IMR-90 (cell line): Measurements from ENCODE around the gene HCFC1R1. TPM values are rescaled to one million over a fixed set of nuclear protein-coding genes. Genes with fewer than 3 reads are reported as not detected.

ENCODE experiments used
- ATAC-seq: fragments of 200-7000 bp; cut with Tn5 transposase; 2 replicates; pipeline ENCODE4 v1.9.1; 2020; ENCODE audit warnings: low read depth, mild to moderate bottlenecking, moderate library complexity
- BruUV-seq: library from RNA; stranded (reverse); fragments of 400-500 nt; replicated peaks from 2 replicates; lab custom pipeline; 2021; lab: Mats Ljungman, UMichigan
- CTCF ChIA-PET: fragments of 300-600 bp; formaldehyde crosslinking; extraction: SDS; loops from one replicate; lab custom pipeline; 2021; ENCODE audit warnings: antibody characterized with exemption; lab: Yijun Ruan, JAX
- POLR2A ChIA-PET: fragments of 300-600 bp; sonication (Branson Sonifier 250); formaldehyde crosslinking; loops from one replicate; lab custom pipeline; 2022; ENCODE audit warnings: antibody characterized with exemption; ENCODE audit not compliant: unreplicated experiment; lab: Charles Lee
- DNase-seq: peaks from one replicate; pipeline ENCODE4 v3.0.0; 2013
- H2AFZ ChIP-seq: replicated peaks from 2 replicates; pipeline ENCODE3; 2013; ENCODE audit warnings: low read length, mild to moderate bottlenecking; ENCODE audit not compliant: poor library complexity
- H2AK5ac ChIP-seq: 2 replicates; pipeline ENCODE4 v1.6.1; 2013; ENCODE audit warnings: low read depth, low read length, inconsistent platforms
- H2AK9ac ChIP-seq: replicated peaks from 2 replicates; pipeline ENCODE3; 2013; ENCODE audit warnings: mild to moderate bottlenecking, low read depth, low read length, moderate library complexity; ENCODE audit not compliant: poor library complexity
- H2BK120ac ChIP-seq: 2 replicates; pipeline ENCODE4 v1.6.1; 2013; ENCODE audit warnings: low read depth, low read length, inconsistent platforms
- H2BK15ac ChIP-seq: 3 replicates; pipeline ENCODE4 v1.6.1; 2013; ENCODE audit warnings: low read depth, low read length, inconsistent platforms
- H2BK20ac ChIP-seq: 2 replicates; pipeline ENCODE4 v1.6.1; 2013; ENCODE audit warnings: low read depth, mild to moderate bottlenecking, inconsistent platforms, low read length, moderate library complexity
- H2BK5ac ChIP-seq: 2 replicates; pipeline ENCODE4 v1.6.1; 2013; ENCODE audit warnings: mild to moderate bottlenecking, low read depth, low read length, inconsistent platforms; ENCODE audit not compliant: poor library complexity, severe bottlenecking
- H3K14ac ChIP-seq: replicated peaks from 2 replicates; pipeline ENCODE4 v1.6.1; 2013; ENCODE audit warnings: low read depth, low read length, inconsistent platforms
- H3K18ac ChIP-seq: 2 replicates; pipeline ENCODE4 v1.6.1; 2013; ENCODE audit warnings: low read depth, low read length, control low read depth
- H3K23ac ChIP-seq: 2 replicates; pipeline ENCODE4 v1.6.1; 2013; ENCODE audit warnings: low read depth, low read length, inconsistent platforms
- H3K27ac ChIP-seq: 2 replicates; pipeline ENCODE4 v1.5.1; 2013; ENCODE audit warnings: mild to moderate bottlenecking, control low read depth, low read length; ENCODE audit not compliant: insufficient read depth
- H3K27me3 ChIP-seq: 2 replicates; pipeline ENCODE4 v1.6.1; 2013; ENCODE audit warnings: low read length; ENCODE audit not compliant: control insufficient read depth, insufficient read depth
- H3K36me3 ChIP-seq: 2 replicates; pipeline ENCODE4 v1.6.1; 2013; ENCODE audit warnings: low read length, mixed read lengths; ENCODE audit not compliant: control insufficient read depth, insufficient read depth
- H3K4ac ChIP-seq: 2 replicates; pipeline ENCODE4 v1.6.1; 2013; ENCODE audit warnings: low read depth, low read length, inconsistent platforms
- H3K4me1 ChIP-seq: 2 replicates; pipeline ENCODE4 v1.6.1; 2013; ENCODE audit warnings: low read length, mixed read lengths; ENCODE audit not compliant: control insufficient read depth, insufficient read depth
- H3K4me2 ChIP-seq: 2 replicates; pipeline ENCODE4 v1.6.1; 2013; ENCODE audit warnings: low read depth, mild to moderate bottlenecking, control low read depth, low read length, moderate library complexity
- H3K4me3 ChIP-seq: 2 replicates; pipeline ENCODE4 v1.5.1; 2013; ENCODE audit warnings: low read depth, mild to moderate bottlenecking, control low read depth, low read length, moderate library complexity; ENCODE audit not compliant: insufficient read depth
- H3K56ac ChIP-seq: 2 replicates; pipeline ENCODE4 v1.6.1; 2013; ENCODE audit warnings: low read length, inconsistent platforms; ENCODE audit not compliant: insufficient read depth; ENCODE audit errors: extremely low read depth
- H3K79me1 ChIP-seq, 2 experiments: 2 replicates each; pipeline ENCODE4 v1.6.1; 2013; ENCODE audit warnings: low read length in 2 of 2, inconsistent platforms in 1 of 2, low read depth in 1 of 2
- H3K9ac ChIP-seq: 2 replicates; pipeline ENCODE4 v1.6.1; 2013; ENCODE audit warnings: low read depth, low read length, control low read depth
- H3K9me1 ChIP-seq: 2 replicates; pipeline ENCODE4 v1.6.1; 2013; ENCODE audit warnings: low read length, inconsistent platforms; ENCODE audit not compliant: insufficient read depth
- H3K9me3 ChIP-seq: 2 replicates; pipeline ENCODE4 v1.6.1; 2013; ENCODE audit warnings: low read length; ENCODE audit not compliant: control insufficient read depth, insufficient read depth
- H4K20me1 ChIP-seq: 2 replicates; pipeline ENCODE4 v1.6.1; 2013; ENCODE audit warnings: low read length, inconsistent platforms; ENCODE audit not compliant: insufficient read depth
- H4K5ac ChIP-seq: 2 replicates; pipeline ENCODE4 v1.6.1; 2013; ENCODE audit warnings: mild to moderate bottlenecking, low read depth, low read length, control low read depth
- H4K8ac ChIP-seq, 2 experiments: 2 replicates each; pipeline ENCODE4 v1.6.1; 2013; ENCODE audit warnings: low read depth in 2 of 2, low read length in 2 of 2, control low read depth in 1 of 2, inconsistent platforms in 1 of 2
- H4K91ac ChIP-seq: 2 replicates; pipeline ENCODE4 v1.6.1; 2013; ENCODE audit warnings: low read depth, low read length, inconsistent platforms; ENCODE audit not compliant: insufficient read depth
- BHLHE40 ChIP-seq: fragments of 150-350 bp; IDR thresholded peaks from 2 replicates; pipeline ENCODE4 v1.6.1; 2016; ENCODE audit warnings: mild to moderate bottlenecking, low read depth, low read length
- CEBPB ChIP-seq: IDR thresholded peaks from 2 replicates; pipeline ENCODE4 v1.6.1; 2012; ENCODE audit warnings: low read depth, low read length, improper control_type of control experiment
- CHD1 ChIP-seq: IDR thresholded peaks from 2 replicates; pipeline ENCODE4 v1.6.1; 2012; ENCODE audit warnings: low read depth, low read length, improper control_type of control experiment
- CTCF ChIP-seq: conservative IDR thresholded peaks from 2 replicates; pipeline ENCODE4 v1.5.1; 2012; ENCODE audit warnings: mild to moderate bottlenecking, low read depth, low read length, improper control_type of control experiment
- FOS ChIP-seq: fragments of 150-350 bp; IDR thresholded peaks from 2 replicates; pipeline ENCODE4 v1.6.1; 2016; ENCODE audit warnings: low read depth, low read length
- MAFK ChIP-seq: IDR thresholded peaks from 2 replicates; pipeline ENCODE4 v1.6.1; 2012; ENCODE audit warnings: low read depth, low read length, improper control_type of control experiment
- MAZ ChIP-seq: IDR thresholded peaks from 2 replicates; pipeline ENCODE4 v1.6.1; 2012; ENCODE audit warnings: low read depth, mild to moderate bottlenecking, low read length, improper control_type of control experiment, moderate library complexity, borderline replicate concordance
- MXI1 ChIP-seq: IDR thresholded peaks from 2 replicates; pipeline ENCODE4 v1.6.1; 2012; ENCODE audit warnings: low read depth, mild to moderate bottlenecking, low read length, moderate library complexity, borderline replicate concordance
- POLR2A ChIP-seq: IDR thresholded peaks from 2 replicates; pipeline ENCODE4 v1.6.1; 2012; ENCODE audit warnings: mild to moderate bottlenecking, low read depth, low read length
- RAD21 ChIP-seq: IDR thresholded peaks from 2 replicates; pipeline ENCODE4 v1.6.1; 2012; ENCODE audit warnings: low read length, improper control_type of control experiment
- RCOR1 ChIP-seq: IDR thresholded peaks from 2 replicates; pipeline ENCODE4 v1.6.1; 2012; ENCODE audit warnings: mild to moderate bottlenecking, low read length, improper control_type of control experiment; ENCODE audit not compliant: insufficient replicate concordance
- RFX5 ChIP-seq: IDR thresholded peaks from 2 replicates; pipeline ENCODE4 v1.8.0; 2012; ENCODE audit warnings: low read depth, mild to moderate bottlenecking, low read length, moderate library complexity
- SMC3 ChIP-seq: fragments of 150-350 bp; IDR thresholded peaks from 2 replicates; pipeline ENCODE4 v1.6.1; 2016; ENCODE audit warnings: low read depth, mild to moderate bottlenecking, antibody characterized with exemption, low read length, moderate library complexity
- USF2 ChIP-seq: fragments of 150-350 bp; IDR thresholded peaks from 2 replicates; pipeline ENCODE4 v1.6.1; 2017; ENCODE audit warnings: mild to moderate bottlenecking, antibody characterized with exemption, low read length, low read depth
- WGBS, 2 experiments: methylation state at CpG; one replicate each; pipeline versions ENCODE4 v1.1.5 to v1.1.7; 2013; ENCODE audit warnings: missing lambda C conversion rate in 2 of 2; ENCODE audit not compliant: insufficient read length in 1 of 2; ENCODE audit errors: extremely low coverage in 2 of 2; 5-methylcytosine and 5-hydroxymethylcytosine counted together
- dilution Hi-C: fragments of 300-500 bp; cut with HindIII; formaldehyde crosslinking; loops from one replicate; pipeline ENCODE4 v1.14.3; 2018; ENCODE audit warnings: low sequenced_read_pairs; ENCODE audit not compliant: unreplicated experiment
- in situ Hi-C: fragments of 300-500 bp; cut with MboI; formaldehyde crosslinking; loops from 3 replicates; pipeline ENCODE4 v1.14.3; 2019; ENCODE audit warnings: low sequenced_read_pairs, inconsistent platforms, mixed read lengths
- intact Hi-C: fragments of 100-400 bp; cut with micrococcal nuclease; formaldehyde crosslinking; loops from 2 replicates; pipeline ENCODE4 v1.10.0; 2022
- polyA plus RNA-seq, 3 experiments: library from polyadenylated mRNA; depleted of rRNA; stranded (reverse); fragments of >200 nt; gene quantifications; 2 replicates each; pipeline ENCODE4 v1.2.3, GENCODE V29; 2012; ENCODE audit warnings: low replicate concordance in 1 of 3
- total RNA-seq: library from RNA; depleted of rRNA; stranded (reverse); fragments of >200 nt; gene quantifications from 2 replicates; pipeline ENCODE4 v1.2.3, GENCODE V29; 2012

HCFC1R1 gene
- total and polyA plus RNA-seq, 2 of the 4 experiments (the other 2 are of a cell fraction) = 7.2 to 57.9 TPM

GRCh38 chr16:2974319-2975056 lies 49.3 kb downstream of the HCFC1R1 start:
- H4K5ac ChIP-seq = no peak overlapping the region
- H3K56ac ChIP-seq = no peak overlapping the region
- WGBS, 2 experiments = 78% methylated on average over 7 of the region's 15 CpGs; no CpG with 5 or more reads in 1 of the 2 experiments
- peak overlapping the region; percentile 33 for H2AFZ ChIP-seq
- no TSS peak for BruUV-seq
- TF ChIP-seq RAD21 (no peak), SMC3 (no peak), CTCF (no peak), RFX5 (no peak), USF2 (no peak), BHLHE40 (no peak), MXI1 (no peak), RCOR1 (no peak), CHD1 (no peak), MAZ (no peak), MAFK (no peak), FOS (no peak), POLR2A (no peak), CEBPB (no peak)
- peaks cover 2% of the 10 kb centered on the region; the same call in 1 of the 2 replicates for H3K36me3 ChIP-seq
- in situ Hi-C loops (no loop called here), intact Hi-C loops (no loop called here), dilution Hi-C loops (no loop called here)
- no peak overlapping the region for H3K9ac ChIP-seq
- no peak overlapping the region for H3K18ac ChIP-seq
- peaks cover 18 to 31% of the 10 kb centered on the region in 2 experiments for H3K79me1 ChIP-seq
- H2BK20ac ChIP-seq = no peak overlapping the region
- H4K20me1 ChIP-seq = peaks cover 18% of the 10 kb centered on the region
- H3K4ac ChIP-seq = no peak overlapping the region
- H3K9me1 ChIP-seq = peaks cover 8% of the 10 kb centered on the region
- H3K4me1 ChIP-seq = peaks cover 2% of the 10 kb centered on the region; the same call in 1 of the 2 replicates
- no peak overlapping the region for H3K27ac ChIP-seq
- H4K91ac ChIP-seq = no peak overlapping the region
- no peak overlapping the region for H3K14ac ChIP-seq
- no peak overlapping the region for H2BK5ac ChIP-seq
- no peaks in the 10 kb centered on the region for H3K9me3 ChIP-seq
- no peak overlapping the region for H3K4me3 ChIP-seq
- DNase-seq = no peak
- no peak overlapping the region for H2BK15ac ChIP-seq
- ChIA-PET POLR2A (no interaction called here), CTCF (no interaction called here)
- no peak overlapping the region for H3K23ac ChIP-seq
- no peaks in the 10 kb centered on the region for H3K27me3 ChIP-seq
- H2BK120ac ChIP-seq = no peak overlapping the region
- ATAC-seq = no peak
- H3K4me2 ChIP-seq = no peak overlapping the region
- no peak overlapping the region for H4K8ac ChIP-seq
- H2AK5ac ChIP-seq = no peak overlapping the region
- H2AK9ac ChIP-seq = no peak overlapping the region
